NCI-H2081 treated with DMSO at 0.1 percent for 48 hours (cell line): Measurements from ENCODE around the gene IFITM2.
"Not testable (repeated sequence)": the region's sequence is repeated elsewhere in the genome, so short reads cannot be mapped to it uniquely, and the experiment has no call there.

Experiments
- DNase-seq: peaks from one replicate; lab custom pipeline; 2025; lab: John Stamatoyannopoulos, UW

Gene IFITM2

DNA sequence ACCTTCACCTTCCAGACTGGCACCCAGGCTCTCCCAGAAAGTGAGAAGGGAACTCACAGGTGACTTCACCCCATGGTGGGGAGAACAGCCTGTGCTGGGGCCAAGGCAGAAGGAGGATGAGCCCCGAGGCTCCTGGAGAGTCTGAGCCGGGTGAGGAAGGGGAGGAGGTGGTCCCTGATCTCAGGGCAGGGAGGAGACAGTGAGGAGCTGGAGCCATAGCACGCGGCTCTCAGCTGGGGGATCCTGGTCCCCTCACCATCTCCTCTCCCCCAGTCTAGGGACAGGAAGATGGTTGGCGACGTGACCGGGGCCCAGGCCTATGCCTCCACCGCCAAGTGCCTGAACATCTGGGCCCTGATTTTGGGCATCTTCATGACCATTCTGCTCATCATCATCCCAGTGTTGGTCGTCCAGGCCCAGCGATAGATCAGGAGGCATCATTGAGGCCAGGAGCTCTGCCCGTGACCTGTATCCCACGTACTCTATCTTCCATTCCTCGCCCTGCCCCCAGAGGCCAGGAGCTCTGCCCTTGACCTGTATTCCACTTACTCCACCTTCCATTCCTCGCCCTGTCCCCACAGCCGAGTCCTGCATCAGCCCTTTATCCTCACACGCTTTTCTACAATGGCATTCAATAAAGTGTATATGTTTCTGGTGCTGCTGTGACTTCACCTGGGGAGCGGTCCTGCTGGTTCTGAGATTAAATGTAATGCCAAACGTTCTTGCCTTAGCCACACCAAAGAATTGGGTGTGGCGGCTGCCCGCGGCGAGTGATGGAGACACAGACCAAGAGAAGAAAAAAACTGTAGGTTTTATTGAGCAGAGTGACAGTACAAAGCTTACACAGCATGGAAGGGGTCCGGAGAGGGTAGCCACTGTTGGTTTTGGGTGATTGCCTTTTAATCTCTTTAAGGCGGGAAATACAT is 1.4 kb downstream of the IFITM2 start:
- not testable (repeated sequence) for DNase-seq

DNA sequence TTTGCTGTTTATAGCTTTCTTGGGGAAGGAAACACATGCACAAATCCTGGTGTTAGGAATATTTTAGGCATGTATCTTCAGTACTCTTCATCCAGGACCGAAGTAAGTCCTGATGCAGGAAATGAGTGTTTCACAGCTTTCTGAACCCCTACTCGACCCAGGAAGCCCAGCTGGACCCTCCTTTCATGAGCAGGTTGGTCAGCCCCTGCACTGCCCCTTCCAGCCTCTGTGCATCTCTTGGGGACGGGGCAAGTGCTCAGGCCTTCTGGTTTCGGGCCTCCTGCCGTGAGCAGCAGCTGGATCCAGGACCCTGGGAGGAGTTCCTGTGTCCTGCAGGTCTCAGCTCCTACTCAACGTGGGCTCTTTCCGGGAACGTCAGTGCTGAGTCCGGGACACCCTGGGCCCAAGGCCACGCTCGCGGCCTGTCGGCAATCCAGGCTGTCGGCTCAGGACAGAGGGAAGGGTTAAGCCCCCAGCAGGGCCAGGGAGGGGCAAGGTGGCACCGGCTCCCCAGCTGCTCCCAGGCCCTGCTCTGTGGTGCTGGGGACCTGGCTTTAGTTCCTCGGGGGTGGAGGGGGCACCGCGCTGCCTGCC is 2.5 kb downstream of the IFITM2 start:
- not testable (repeated sequence) for DNase-seq

DNA sequence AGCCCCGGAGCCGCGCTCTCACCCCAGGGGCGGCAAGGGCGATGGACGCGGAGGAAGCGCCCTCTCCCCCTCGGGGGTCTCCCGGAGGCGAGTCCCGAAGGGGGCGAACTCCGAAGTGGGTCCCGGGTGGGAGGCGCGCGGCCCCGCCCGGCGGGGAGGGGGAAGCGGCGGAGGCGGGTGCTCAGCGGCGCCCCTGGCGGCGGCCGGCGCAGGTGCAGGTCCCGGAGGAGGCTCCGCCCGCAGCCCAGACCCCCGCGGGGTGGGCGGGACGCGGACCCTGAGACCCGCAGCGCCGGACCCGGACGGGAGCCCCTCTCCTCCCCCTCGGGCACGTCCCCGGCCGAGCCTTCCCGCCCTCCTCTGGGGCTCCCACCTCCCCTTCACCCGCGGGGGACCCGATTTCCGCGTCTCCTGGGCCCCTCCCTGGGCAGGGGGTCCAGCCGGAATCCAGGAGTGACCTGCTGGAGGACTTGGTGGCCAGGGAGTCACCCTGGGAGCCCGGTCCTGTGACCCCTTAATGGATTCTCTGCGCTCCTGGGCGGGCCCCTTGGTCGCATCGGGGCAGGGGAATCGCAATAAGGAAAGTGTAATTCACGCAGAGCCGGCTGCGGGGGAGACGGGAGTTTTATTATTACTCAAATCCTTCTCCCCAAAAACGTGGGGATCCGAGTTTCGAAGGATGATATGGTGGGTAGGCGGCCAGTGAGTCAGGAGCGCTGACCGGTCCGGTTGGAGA is 3.6 kb downstream of the IFITM2 start:
- DNase-seq = not testable (repeated sequence)

DNA sequence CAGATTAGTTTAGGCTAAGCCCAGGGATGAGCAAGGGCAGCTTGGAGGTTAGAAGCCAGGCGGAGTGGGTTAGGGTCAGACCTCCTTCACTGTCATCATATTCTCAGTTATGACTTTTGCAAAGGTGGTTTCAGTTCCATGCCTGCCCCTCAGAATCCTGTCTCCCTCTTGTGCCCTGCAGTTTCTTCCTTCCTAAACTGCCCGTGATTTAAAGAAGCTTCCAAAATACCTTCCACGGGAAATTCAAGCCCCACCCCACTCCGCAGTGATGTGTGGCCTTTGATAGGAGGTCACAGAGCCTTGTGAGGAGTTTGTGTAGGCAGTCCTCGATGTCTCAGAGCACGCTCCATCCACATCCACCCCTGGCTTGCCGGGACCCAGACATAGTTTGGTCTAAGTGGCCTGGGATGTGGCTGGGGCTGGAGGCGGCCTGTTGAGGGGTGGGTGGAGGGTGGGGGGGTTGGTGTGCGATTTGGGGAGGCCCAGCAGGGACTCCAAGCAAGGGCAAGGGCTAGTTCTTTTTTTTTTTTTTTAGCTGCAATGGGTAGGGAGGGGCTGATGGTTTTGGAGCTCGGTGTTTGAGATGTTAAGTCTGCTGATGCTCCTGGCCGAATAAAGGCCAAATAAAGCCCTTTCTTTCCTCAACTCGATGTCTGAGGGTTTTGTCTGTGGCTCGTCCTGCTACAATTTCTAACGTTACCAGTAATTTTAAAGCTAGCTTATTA is 4.6 kb downstream of the IFITM2 start:
- DNase-seq = no peak

DNA sequence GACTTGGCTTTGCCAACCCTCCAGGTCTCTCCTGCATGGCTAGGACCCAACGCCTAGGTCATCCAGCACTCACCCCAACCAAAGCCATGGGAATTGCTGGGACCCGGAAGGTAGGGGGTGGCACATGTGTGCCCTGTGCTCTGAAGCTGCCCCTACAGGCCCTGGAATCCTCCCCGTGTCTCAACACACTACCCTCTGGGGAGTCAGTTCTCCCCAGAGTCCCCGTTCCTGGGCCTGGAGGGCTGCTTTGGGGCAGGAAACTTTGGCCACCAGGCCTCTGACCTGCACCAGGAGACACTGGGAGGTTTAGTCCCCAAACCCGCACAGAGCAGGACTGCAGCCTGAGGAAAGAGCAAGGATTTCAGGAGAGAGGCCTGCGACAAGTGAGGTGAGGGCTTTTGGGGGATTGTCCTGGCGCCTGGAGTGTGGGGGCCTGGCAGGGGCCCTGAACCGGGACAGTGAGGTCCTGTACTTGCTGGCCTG is 5.7 kb downstream of the IFITM2 start:
- no peak for DNase-seq

DNA sequence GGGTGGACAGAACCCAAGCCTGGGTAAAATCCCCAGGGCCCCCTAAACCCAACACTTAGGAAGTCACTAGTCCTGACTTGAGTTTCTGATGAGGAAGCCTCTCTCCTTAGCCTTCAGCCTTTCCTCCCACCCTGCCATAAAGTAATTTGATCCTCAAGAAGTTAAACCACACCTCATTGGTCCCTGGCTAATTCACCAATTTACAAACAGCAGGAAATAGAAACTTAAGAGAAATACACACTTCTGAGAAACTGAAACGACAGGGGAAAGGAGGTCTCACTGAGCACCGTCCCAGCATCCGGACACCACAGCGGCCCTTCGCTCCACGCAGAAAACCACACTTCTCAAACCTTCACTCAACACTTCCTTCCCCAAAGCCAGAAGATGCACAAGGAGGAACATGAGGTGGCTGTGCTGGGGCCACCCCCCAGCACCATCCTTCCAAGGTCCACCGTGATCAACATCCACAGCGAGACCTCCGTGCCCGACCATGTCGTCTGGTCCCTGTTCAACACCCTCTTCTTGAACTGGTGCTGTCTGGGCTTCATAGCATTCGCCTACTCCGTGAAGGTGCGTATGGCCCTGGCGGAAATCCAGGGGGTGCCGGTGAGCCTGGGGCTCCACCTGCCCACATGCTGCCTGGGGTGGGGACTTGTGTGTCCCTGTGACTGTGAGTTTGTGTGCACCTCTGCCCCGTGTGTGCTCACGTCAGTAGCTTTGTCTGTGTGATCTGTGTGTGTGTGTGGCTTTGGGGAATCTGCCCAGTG is 6.4 kb downstream of the IFITM2 start, which contains the start of gene IFITM1:
IFITM1 (plus strand) TSS at position 254 of the 767 bp plus-strand sequence; CDS start at position 385, 131 bp downstream.
- DNase-seq = no peak

DNA sequence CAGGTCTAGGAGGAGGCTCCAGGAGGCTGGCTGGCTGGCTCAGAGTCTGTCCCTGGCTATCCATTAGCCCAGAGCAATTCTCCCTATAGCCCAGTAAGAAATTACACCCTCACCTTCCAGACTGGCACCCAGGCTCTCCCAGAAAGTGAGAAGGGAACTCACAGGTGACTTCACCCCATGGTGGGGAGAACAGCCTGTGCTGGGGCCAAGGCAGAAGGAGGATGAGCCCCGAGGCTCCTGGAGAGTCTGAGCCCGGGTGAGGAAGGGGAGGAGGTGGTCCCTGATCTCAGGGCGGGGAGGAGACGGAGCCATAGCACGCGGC is 6.9 kb downstream of the IFITM2 start:
- DNase-seq = not testable (repeated sequence)

DNA sequence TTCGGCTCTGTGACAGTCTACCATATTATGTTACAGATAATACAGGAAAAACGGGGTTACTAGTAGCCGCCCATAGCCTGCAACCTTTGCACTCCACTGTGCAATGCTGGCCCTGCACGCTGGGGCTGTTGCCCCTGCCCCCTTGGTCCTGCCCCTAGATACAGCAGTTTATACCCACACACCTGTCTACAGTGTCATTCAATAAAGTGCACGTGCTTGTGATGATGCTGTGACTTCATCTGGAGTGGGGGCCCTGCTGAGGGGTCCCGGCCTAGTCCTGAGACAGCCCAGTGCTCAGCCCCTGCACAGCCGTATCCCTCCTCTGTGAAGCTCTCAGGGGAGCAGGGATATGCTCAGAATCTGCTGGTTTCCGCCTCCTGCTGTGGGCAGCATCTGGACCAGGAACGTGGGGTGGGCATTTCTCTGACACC is 7.5 kb downstream of the IFITM2 start:
- no peak for DNase-seq

DNA sequence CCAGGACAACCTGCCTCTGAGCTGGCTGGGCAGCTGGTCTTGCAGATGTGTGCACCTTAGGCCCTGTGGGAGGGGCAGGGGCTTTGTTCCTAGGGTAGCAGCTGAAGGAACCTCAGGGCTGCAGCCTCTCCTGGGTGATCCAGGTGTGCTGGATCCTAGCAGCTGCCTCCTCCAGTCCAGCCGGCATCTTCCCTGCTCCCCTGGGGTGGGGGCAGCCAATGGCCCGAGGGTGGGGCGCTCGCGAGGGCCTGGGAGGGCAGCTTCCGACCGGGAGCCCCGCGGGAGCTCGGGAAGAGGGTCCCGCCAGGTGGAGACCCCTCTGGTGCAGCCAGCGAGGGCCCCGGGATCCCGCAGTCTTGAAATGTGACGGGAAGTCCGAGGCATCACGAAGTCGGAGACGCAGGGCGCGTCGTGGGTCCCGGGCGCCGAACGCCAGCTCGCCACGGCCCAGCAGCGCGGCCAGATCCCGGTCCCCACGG is 7.9 kb downstream of the IFITM2 start:
- DNase-seq = no peak

DNA sequence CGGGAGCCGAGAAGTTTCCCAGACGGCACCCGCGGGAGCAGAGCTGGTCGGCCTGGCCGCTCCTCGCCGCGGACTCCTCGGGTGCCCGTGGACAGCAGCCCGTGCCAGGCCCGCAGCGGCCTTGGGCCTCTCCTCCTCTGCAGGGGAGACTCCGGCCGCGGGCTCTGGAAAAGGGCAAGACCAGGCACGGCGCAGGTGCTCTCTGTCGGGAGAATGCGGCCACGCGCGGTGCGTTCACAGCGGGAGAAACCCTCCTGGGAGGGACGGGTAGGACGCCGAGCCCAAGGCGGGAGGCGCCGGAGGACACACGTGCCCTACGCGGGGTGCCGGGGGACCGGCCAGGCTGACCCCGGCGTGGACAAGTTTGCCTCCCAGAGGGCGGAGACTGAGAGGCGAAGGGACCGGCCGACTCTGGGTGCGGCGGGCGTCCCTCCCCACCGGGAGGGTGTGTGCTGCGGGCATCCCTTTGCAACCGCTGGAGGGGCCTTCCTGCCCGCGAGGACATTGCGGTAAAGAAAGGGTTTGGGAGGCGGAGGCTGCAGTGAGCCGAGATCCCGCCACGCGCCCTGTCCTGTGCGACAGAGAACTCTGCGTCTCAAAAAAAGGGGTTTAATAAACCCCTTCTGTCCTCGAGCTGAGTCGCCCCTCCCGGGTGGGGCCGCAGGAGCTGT is 8.6 kb downstream of the IFITM2 start:
- no peak for DNase-seq

DNA sequence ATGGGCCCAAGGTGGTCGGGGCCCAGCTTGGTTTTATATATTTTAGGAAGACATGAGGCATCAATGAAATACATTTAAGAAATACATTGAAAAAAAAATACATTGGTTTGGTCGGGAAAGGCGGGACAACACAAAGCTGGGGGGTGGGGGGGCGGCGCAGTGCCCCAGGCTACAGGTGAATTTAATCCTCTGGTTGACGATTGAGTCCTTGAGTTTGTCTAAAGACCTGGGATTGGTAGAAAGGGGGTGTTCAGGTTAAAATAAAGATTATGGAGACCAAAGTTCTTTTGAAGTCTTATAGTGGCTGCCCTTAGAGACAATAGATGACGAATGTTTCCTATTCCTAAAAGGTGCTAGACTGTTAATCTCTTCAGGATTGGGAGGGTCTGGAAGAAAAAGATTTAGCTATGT is 9.3 kb downstream of the IFITM2 start:
- DNase-seq = no peak

DNA sequence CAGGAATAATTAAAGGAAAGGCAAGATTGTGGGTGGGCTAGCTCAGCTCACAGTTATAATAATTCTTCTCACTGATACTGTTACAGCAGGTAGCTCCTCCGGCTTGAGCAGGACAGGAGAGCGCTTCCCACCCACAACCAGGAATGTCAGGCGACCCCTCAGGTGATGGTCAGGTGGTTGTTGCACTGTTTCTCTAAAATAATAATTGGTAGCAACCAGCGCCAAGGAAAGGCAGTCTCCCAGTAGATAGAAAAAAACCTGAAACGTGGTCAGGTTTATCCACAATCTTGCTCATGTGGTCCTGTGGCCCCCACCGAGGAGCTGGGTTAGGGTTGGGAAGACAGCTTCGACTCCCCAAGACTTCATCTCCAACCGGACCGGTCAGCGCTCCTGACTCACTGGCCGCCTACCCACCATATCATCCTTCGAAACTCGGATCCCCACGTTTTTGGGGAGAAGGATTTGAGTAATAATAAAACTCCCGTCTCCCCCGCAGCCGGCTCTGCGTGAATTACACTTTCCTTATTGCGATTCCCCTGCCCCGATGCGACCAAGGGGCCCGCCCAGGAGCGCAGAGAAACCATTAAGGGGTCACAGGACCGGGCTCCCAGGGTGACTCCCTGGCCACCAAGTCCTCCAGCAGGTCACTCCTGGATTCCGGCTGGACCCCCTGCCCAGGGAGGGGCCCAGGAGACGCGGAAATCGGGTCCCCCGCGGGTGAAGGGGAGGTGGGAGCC is 10.2 kb downstream of the IFITM2 start:
- DNase-seq = not testable (repeated sequence)

DNA sequence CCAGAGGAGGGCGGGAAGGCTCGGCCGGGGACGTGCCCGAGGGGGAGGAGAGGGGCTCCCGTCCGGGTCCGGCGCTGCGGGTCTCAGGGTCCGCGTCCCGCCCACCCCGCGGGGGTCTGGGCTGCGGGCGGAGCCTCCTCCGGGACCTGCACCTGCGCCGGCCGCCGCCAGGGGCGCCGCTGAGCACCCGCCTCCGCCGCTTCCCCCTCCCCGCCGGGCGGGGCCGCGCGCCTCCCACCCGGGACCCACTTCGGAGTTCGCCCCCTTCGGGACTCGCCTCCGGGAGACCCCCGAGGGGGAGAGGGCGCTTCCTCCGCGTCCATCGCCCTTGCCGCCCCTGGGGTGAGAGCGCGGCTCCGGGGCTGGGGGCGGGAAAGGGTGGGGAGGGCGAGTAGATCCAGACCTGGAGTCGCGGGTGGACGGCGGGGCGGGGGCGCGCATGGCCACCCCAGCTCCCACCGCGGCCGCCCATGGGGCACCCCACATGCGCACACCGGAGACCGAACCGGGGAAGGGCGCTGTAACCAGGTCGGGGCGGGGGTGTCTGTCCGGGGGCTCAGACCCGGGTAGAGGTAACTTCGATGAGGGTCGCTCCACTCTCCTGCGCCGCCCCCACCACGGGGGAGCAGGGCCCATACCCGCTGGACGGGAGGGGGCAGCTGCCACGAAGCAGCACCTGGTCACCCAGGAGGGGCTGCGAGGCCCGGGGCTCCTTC is 10.9 kb downstream of the IFITM2 start:
- DNase-seq = not testable (repeated sequence)

DNA sequence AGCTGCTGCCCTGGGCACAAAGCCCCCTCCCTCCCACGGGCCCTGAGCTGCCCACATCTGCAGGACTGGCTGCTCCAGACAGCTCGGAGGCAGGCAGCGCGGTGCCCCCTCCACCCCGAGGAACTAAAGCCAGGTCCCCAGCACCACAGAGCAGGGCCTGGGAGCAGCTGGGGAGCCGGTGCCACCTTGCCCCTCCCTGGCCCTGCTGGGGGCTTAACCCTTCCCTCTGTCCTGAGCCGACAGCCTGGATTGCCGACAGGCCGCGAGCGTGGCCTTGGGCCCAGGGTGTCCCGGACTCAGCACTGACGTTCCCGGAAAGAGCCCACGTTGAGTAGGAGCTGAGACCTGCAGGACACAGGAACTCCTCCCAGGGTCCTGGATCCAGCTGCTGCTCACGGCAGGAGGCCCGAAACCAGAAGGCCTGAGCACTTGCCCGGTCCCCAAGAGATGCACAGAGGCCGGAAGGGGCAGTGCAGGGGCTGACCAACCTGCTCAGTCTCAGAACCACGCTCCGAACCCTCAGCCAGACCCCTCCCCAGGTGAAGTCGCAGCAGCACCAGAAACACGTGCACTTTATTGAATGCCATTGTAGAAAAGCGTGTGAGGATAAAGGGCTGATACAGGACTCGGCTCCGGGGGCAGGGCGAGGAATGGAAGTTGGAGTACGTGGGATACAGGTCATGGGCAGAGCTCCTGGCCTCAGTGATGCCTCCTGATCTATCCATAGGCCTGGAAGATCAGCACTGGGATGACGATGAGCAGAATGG is 11.7 kb downstream of the IFITM2 start:
- DNase-seq = not testable (repeated sequence)

DNA sequence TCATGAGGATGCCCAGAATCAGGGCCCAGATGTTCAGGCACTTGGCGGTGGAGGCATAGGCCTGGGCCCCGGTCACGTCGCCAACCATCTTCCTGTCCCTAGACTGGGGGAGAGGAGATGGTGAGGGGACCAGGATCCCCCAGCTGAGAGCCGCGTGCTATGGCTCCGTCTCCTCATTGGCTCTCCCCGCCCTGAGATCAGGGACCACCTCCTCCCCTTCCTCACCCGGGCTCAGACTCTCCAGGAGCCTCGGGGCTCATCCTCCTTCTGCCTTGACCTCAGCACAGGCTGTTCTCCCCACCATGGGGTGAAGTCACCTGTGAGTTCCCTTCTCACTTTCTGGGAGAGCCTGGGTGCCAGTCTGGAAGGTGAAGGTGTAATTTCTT is 12.3 kb downstream of the IFITM2 start:
- DNase-seq = not testable (repeated sequence)

DNA sequence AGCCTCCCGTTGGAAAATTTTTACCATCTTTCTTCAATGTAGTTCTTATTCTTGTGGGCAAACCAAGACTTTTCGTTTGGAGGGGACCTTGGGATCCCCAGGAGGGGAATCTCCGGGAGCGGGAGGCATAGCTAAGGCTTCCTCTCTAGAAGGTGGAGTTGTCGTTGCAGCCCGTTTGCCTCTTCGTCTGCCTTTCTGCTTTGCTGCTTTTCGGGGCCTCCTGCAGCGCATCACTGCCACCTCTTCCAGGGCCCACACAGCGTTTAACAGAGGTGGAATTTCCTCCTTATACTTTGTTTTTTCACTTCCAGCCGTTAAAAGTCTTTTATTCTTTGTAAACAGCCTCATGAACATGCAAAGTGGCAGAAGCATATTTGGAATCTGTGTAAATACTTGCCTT is 16.5 kb downstream of the IFITM2 start:
- DNase-seq = no peak

DNA sequence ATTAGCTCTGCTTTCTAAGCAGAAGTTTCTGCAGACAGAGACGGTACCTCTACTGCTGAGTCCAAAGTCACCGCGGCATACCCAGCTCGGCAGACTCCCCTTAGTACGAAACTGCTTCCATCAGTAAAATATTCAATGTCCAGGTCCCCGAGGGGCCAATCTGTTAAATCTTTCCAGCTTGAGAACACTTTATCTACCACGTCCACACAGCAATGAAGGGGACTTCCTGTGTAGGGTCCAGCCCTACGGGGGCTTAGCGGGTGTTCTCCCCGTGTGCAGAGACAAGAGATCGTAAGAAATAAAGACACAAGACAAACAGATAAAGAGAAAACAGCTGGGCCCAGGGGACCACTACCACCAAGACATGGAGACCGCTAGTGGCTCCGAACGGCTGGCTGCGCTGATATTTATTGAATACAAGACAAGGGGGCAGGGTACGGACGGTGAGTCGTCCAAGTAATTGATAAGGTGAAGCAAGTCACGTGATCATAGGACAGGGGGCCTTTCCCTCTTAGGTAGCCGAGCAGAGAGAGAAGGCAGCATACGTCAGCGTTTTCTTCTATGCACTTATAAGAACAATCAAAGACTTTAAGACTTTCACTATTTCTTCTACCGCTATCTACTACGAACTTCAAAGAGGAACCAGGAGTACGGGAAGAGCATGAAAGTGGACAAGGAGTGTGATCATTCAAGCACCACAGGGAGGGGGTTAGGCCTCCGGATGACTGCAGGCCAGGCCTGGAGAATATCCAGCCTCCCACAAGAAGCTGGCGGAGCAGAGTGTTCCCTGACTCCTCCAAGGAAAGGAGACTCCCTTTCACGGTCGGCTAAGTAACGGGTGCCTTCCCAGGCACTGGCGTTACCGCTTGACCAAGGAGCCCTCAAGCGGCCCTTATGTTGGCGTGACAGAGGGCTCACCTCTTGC is 17.2 kb downstream of the IFITM2 start:
- not testable (repeated sequence) for DNase-seq
